Jurkat, Clone E6-1 (cell line): ENCODE data around the gene RAPGEF3.
A peak's percentile ranks its signal among the peaks of the same experiment; 100 is the strongest.

ENCODE experiments used
- DNase-seq: peaks from one replicate; pipeline ENCODE4 v3.0.0-alpha.2; 2011; ENCODE audit warnings: low read depth, low spot score
- H3K4me3 ChIP-seq: 2 replicates; pipeline ENCODE4 v1.5.1; 2011; ENCODE audit warnings: mild to moderate bottlenecking, low read length, control low read depth, moderate library complexity

Gene RAPGEF3

DNA sequence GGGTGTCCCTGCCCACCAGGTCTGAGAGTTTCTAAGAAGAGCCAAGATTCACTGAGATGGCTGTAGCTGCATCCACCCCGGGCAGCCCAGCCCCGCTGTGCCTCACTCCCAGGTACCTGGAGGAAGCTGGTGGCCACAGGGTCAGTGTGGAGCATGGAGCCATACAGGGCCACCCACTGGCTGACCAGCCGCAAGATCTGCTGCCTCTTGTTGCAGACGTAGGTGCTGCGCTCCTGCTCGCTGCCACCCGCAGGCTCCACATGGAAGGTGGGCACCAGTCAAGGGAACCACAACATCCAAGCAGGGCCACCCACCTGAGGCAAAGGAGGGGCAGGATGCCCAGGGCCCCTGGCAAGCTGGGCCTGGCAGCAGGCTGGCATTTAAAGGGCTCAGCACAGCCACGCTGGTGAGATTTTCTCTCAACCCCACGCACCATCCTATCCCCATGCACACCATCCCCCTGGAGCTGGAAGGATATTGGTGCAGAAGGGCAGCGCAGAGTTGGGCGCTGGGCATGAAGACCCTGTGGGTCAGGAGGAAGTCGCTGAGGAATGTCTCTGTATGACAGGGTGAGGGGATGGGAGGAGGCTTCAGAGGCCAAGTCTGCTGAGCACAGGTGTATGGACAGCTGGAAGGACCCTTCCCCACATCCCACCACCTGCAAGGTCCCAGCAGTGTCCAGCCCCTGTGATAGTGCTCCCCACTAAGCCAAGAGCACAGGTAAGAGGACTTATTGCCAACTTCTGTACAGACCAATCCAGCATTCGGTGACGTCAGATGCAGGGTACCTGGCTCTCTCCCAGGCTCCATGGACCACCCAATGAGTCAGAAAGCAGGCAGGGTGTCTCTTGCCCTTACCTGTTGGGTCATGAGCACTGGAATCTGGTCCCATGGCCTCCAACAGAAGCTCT, 10.8 kb downstream of the RAPGEF3 start:
- no peak for DNase-seq
- no peak overlapping the region for H3K4me3 ChIP-seq

DNA sequence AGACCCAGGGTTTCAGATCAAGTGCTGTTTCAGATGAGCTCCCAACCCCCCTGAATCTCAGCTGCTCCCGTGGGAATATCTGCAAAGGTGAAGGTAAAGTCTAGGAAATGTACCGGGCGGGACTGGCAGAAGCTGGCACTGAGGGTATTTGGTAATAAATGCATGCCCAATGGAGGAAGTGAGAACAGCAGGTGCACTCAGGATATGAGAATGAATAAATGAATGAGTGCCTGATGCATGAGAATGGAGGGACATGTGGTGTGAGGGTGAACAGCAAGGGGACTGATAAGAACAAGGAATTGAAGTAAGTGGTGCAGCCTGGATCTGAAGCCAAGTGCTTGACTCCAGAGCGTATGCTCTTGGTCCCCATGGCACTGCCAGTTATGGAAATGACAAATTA, 11.6 kb downstream of the RAPGEF3 start:
- no peak for DNase-seq
- no peak overlapping the region for H3K4me3 ChIP-seq

DNA sequence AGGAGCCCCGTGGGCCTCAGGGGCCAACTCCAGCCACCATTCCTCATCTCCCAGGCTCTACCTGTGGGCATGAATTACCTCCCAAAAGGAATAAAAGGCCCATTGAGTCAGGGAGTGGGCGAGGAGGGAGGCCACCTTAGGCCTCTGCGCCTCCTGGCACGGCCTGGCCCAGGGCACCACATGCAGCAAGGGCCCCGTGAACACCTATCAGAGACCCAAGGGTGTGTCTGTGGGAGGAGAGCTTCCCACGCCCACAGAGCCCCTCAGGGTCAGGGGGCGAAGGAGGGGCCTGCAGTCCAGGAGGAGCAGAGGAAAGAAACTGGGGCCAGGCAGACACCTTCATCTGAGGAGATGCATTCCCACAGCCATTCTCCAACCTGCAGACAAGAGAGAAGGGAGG, 12.2 kb downstream of the RAPGEF3 start:
- DNase-seq = no peak

GRCh38 chr12:47746073-47746472, 12.6 kb downstream of the RAPGEF3 start:
- no peak overlapping the region for H3K4me3 ChIP-seq
- DNase-seq = no peak

More for the DNA sequence above, 12.2 kb downstream of the RAPGEF3 start:
- H3K4me3 ChIP-seq = no peak overlapping the region

- H3K4me3 ChIP-seq = no peak overlapping the region
- DNase-seq = no peak
Observed at GRCh38 chr12:47745485-47746041, 13.1 kb downstream of the RAPGEF3 start.

DNA sequence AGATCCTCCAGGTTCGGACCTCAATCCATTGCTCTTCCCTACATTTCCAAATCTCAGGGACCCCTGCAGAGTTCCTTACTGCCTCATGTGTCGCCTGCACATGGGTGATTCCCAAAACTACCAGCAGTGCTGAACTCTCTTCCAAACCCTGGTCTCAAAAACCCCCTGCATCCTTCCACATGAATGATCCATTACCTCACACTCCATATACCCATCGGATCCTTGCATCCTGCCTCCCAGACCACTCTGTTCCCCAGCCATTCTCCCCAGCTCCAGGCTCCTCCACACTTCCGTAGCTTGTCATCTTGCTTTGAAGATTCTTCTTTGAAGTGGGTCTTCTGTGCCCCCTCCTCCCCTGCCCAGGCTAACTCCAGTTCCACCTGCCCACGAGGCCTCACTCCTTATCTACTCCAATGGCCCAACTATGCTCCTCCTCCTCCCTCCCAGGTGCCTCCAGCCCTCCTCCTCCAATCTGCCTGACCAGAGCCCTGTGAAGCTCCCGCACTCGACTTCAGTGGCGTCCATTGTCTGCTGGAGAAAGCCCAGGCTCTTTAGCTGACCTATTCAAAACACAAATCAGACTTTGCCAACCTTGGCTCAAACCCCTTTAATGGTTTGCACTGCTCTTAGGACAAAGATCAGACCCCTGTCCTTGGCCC, 13.8 kb downstream of the RAPGEF3 start:
- no peak overlapping the region for H3K4me3 ChIP-seq
- DNase-seq = no peak

- DNase-seq = no peak
- no peak overlapping the region for H3K4me3 ChIP-seq
Observed at GRCh38 chr12:47744005-47744651, 14.6 kb downstream of the RAPGEF3 start.

- H3K4me3 ChIP-seq = no peak overlapping the region
- no peak for DNase-seq
Observed at GRCh38 chr12:47743311-47743860, 15.3 kb downstream of the RAPGEF3 start.

GRCh38 chr12:47742253-47742825, 16.3 kb downstream of the RAPGEF3 start:
- peak; percentile 42 for DNase-seq
- no peak overlapping the region for H3K4me3 ChIP-seq

DNA sequence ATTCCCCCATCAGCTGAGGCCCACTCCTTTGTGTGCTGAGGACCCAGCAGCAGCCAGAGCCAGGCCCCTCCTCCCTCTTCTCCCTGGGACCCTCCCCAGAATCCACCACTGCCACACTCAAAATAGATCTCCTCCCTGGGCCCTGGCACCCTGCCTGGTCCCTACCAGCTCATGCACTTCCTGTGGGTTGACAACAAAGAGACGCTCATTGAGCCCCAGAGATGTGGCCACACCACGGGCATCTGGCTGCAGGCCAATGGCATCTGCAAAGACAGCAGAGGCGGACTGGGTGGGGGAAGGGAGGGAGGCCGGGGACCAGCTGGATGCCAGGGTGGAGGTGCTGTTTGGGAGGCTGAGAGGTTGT, 17.4 kb downstream of the RAPGEF3 start:
- peak; percentile 85 for DNase-seq
- no peak overlapping the region for H3K4me3 ChIP-seq

GRCh38 chr12:47740606-47741339, 17.9 kb downstream of the RAPGEF3 start:
- no peak overlapping the region for H3K4me3 ChIP-seq
- no peak for DNase-seq

DNA sequence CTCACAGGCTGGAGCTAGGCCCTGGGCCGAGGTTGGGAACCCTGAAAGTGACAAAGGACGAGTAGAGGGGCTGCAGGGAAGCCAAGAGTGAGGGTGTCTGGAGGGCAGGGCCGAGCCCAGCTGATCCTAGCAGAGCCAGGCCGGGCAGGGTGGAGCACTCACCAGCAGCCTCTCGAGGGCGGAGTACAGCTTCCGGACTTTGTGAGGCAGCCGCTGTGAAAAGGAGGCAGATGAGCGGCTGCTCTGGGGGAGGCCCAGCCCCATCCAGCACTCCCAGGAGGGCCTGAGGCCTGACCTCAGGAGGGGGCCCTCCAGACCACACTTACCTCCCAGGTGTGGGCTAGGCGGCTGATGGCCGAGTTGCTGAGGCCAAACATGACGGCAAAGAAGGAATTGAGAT, 18.7 kb downstream of the RAPGEF3 start:
- no peak for DNase-seq
- H3K4me3 ChIP-seq = no peak overlapping the region

- H3K4me3 ChIP-seq = no peak overlapping the region
- DNase-seq = no peak
Observed at GRCh38 chr12:47739297-47739696, 19.4 kb downstream of the RAPGEF3 start.

GRCh38 chr12:47737936-47738594, 20.6 kb downstream of the RAPGEF3 start:
- H3K4me3 ChIP-seq = no peak overlapping the region
- DNase-seq = no peak

DNA sequence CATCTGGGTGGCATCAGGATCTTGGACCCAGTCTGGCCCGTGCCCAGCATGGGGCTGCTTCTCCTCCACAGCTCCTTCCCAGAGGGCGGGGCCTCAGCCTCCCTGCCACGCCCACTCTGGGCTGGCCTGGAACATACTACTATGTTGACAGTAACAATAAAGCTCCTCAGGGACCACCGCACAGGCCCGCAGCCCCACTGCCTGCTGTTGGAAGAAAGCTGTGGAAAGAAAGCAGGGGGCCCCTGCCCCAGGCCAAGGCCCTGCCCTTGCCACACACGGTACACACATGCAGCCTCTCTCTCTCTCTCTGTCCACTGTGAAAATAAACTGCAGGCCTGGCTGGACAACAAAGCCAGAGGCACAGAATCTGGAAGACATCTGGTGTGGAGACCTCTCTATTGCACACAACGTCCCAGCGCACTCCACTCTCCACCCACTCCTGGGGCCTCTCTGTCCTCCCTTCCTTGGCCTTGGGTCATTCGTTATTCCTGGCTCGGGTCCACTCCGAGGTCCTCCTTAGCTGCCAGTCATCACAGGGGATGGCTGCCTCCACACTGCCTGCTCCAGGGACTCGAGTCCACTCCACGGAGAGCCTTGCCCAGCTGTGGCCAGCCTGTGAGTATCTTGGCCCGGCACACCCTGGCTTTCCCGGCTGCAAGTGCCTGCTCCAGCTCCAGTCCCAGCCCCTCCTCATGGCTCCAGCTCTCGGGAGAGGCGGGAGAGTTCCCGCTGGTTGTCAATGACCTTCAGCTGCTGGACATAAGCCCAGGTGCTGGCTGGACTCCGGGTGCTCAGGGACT, 21.6 kb downstream of the RAPGEF3 start:
- DNase-seq = no peak
- H3K4me3 ChIP-seq = no peak overlapping the region

GRCh38 chr12:47736216-47736615, 22.5 kb downstream of the RAPGEF3 start:
- no peak overlapping the region for H3K4me3 ChIP-seq
- no peak for DNase-seq

GRCh38 chr12:47735649-47736048, 23.0 kb downstream of the RAPGEF3 start:
- DNase-seq = no peak

More at GRCh38 chr12:47735649-47736048, 23.0 kb downstream of the RAPGEF3 start:
- H3K4me3 ChIP-seq = no peak overlapping the region
